ENCODE data around the gene ATP6AP1. TPM values are rescaled to one million over a fixed set of nuclear protein-coding genes. Genes with fewer than 3 reads are reported as not detected.
A peak's percentile ranks its signal among the peaks of the same experiment; 100 is the strongest.

The ATP6AP1 gene
- total and polyA plus RNA-seq, 2 experiments from 2014 or later = 37.7 to 52.1 TPM

DNA sequence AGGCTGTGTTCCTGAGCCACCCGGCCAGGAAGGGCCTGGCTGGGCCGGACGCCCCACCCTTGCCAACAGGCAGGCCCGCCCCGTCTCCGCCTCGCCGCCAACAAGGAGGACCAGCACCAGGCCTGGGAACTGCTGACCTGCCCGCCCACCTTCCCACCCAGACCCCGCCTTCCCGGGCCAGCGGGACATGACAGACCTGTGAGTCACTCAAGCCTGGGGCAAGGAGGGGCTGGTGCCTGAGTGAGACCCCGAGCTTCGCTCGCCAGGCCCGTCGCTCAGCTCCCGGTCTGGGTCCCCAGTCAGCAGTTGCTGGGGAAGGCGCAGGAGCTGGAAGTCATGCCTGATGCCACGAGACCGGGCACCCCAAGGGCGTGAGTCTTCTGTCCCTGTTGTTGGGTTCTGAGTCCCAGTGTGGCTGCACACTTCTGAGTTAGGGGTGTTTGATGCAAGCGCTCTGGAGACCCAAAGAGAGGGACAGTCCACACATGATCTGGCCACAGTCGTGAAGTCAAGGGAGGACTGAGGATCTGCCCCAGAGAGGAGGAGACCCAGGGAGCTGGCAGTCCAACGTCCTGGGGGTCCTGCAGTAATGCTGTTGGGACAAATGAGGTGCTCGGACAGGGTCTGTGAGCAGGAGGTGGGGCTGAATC is 19.1 kb upstream of the ATP6AP1 start, which contains the start of gene DNASE1L1:
Gene DNASE1L1 (minus strand): TSS at position 33 of the 650 bp plus-strand sequence. CDS start 3,686 bp downstream, outside the sequence.
- Histone ChIP-seq H3K27ac (ENCODE audit: low read depth) (no peak within 1 kb of the TSS), H2AFZ (no peak within 1 kb of the TSS), H3K4me1 (ENCODE audit: insufficient read depth) (peaks cover 8% of the 10 kb centered on the region; the same call in 1 of the 2 replicates), H4K20me1 (replicated peaks; ENCODE audit: insufficient read depth) (no peaks in the 10 kb centered on the region), H3K9me2 (ENCODE audit: insufficient read depth) (no peaks in the 10 kb centered on the region), H3K4me2 (peak within 1 kb of the TSS; percentile 67), H3F3A (replicated peaks; ENCODE audit: low read depth) (no peaks in the 10 kb centered on the region), H3K36me3 (ENCODE audit: insufficient read depth) (no peaks in the 10 kb centered on the region), H3K4me3 (peak within 1 kb of the TSS; percentile 44), H3K27me3 (ENCODE audit: insufficient read depth) (no peaks in the 10 kb centered on the region), H3K79me2 (replicated peaks; ENCODE audit: insufficient read depth) (no peaks in the 10 kb centered on the region)
- Mint-ChIP-seq H3K4me1 (peaks cover 12% of the 10 kb centered on the region), H3K27me3 (ENCODE audit: insufficient read depth, low read depth, poor library complexity) (peaks cover 7% of the 10 kb centered on the region), H3K9me3 (no peaks in the 10 kb centered on the region), H3K27ac (peak within 1 kb of the TSS; percentile 75), H3K36me3 (ENCODE audit: low read depth) (no peaks in the 10 kb centered on the region; the same call in 2 of the 3 replicates), H3K4me3 (peak within 1 kb of the TSS; percentile 62)
- DNase-seq (ENCODE audit: low spot score) (peak; percentile 86), ATAC-seq (peak; percentile 83)
- TF ChIP-seq STAT1 (IDR thresholded peaks at IDR 0.05; ENCODE audit: unreplicated experiment) (no peak), POLR2AphosphoS5 (IDR thresholded peaks at IDR 0.05; ENCODE audit: low read depth) (peak; percentile 43), ZNF114 (CRISPR knock-in tag; IDR thresholded peaks at IDR 0.05) (no peak), EZH2phosphoT487 (IDR thresholded peaks at IDR 0.05; ENCODE audit: unreplicated experiment) (no peak), JUNB (IDR thresholded peaks at IDR 0.05; ENCODE audit: unreplicated experiment) (no peak), EZH2 (IDR thresholded peaks at IDR 0.05; ENCODE audit: low read depth, unreplicated experiment) (no peak)
- TF ChIP-seq, protein P1, sequence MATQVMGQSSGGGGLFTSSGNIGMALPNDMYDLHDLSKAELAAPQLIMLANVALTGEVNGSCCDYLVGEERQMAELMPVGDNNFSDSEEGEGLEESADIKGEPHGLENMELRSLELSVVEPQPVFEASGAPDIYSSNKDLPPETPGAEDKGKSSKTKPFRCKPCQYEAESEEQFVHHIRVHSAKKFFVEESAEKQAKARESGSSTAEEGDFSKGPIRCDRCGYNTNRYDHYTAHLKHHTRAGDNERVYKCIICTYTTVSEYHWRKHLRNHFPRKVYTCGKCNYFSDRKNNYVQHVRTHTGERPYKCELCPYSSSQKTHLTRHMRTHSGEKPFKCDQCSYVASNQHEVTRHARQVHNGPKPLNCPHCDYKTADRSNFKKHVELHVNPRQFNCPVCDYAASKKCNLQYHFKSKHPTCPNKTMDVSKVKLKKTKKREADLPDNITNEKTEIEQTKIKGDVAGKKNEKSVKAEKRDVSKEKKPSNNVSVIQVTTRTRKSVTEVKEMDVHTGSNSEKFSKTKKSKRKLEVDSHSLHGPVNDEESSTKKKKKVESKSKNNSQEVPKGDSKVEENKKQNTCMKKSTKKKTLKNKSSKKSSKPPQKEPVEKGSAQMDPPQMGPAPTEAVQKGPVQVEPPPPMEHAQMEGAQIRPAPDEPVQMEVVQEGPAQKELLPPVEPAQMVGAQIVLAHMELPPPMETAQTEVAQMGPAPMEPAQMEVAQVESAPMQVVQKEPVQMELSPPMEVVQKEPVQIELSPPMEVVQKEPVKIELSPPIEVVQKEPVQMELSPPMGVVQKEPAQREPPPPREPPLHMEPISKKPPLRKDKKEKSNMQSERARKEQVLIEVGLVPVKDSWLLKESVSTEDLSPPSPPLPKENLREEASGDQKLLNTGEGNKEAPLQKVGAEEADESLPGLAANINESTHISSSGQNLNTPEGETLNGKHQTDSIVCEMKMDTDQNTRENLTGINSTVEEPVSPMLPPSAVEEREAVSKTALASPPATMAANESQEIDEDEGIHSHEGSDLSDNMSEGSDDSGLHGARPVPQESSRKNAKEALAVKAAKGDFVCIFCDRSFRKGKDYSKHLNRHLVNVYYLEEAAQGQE (IDR thresholded peaks at IDR 0.05; ENCODE audit: unreplicated experiment) = no peak

DNA sequence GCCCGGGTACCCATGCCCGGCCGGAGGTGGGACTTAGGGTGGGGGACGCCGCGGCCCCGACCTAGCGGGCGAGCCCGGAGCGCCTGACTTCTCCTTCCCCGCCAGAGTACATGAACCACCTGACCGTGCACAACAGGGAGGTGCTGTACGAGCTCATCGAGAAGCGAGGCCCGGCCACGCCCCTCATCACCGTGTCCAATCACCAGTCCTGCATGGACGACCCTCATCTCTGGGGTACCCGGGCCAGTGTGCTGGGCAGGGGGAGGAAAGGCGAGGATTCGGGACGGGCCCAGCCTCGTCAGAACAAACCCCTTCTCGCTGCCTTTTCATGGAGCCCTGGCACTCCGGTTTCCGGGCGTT is 16.5 kb upstream of the ATP6AP1 start:
- DNase-seq (ENCODE audit: low spot score) = peak; percentile 77
- Mint-ChIP-seq H3K9me3 (no peaks in the 10 kb centered on the region), H3K4me1 (peaks cover 12% of the 10 kb centered on the region)

More for the DNA sequence above, 16.5 kb upstream of the ATP6AP1 start:
- no peak overlapping the region for H2AFZ ChIP-seq
- H3F3A ChIP-seq (replicated peaks; ENCODE audit: low read depth) = no peaks in the 10 kb centered on the region
- H3K9me2 ChIP-seq (ENCODE audit: insufficient read depth) = no peaks in the 10 kb centered on the region
- H3K36me3 Mint-ChIP-seq (ENCODE audit: low read depth) = peaks cover 5% of the 10 kb centered on the region
- H3K27ac ChIP-seq (ENCODE audit: low read depth) = no peak overlapping the region
- H3K27me3 ChIP-seq (ENCODE audit: insufficient read depth) = no peaks in the 10 kb centered on the region
- TF ChIP-seq POLR2AphosphoS5 (IDR thresholded peaks at IDR 0.05; ENCODE audit: low read depth) (peak; percentile 75), CREB1 (CRISPR knock-in tag; IDR thresholded peaks at IDR 0.05; ENCODE audit: low read depth) (no peak)
- H3K4me1 ChIP-seq (ENCODE audit: insufficient read depth) = peaks cover 8% of the 10 kb centered on the region; the same call in 1 of the 2 replicates
- H3K4me2 ChIP-seq = peak overlapping the region; percentile 77
- H3K27me3 Mint-ChIP-seq (ENCODE audit: insufficient read depth, low read depth, poor library complexity) = peaks cover 8% of the 10 kb centered on the region
- H3K4me3 Mint-ChIP-seq = peak overlapping the region; percentile 89
- H3K36me3 ChIP-seq (ENCODE audit: insufficient read depth) = no peaks in the 10 kb centered on the region
- ATAC-seq = peak; percentile 81
- H3K79me2 ChIP-seq (replicated peaks; ENCODE audit: insufficient read depth) = no peaks in the 10 kb centered on the region
- H4K20me1 ChIP-seq (replicated peaks; ENCODE audit: insufficient read depth) = no peaks in the 10 kb centered on the region
- no peak overlapping the region for H3K27ac Mint-ChIP-seq
- peak overlapping the region; percentile 67 for H3K4me3 ChIP-seq
